Gastrocnemius medialis (tissue), 4 donors: Measurements from ENCODE around the gene CD151.

Source experiments
- POLR2A ChIP-seq, 2 donors: fragments of 450-650 bp; IDR thresholded peaks; one replicate each; pipeline ENCODE4 v1.6.1; 2017; ENCODE audit warnings: antibody characterized with exemption in 2 of 2, mild to moderate bottlenecking in 2 of 2, moderate library complexity in 2 of 2
- TF ChIP-seq, protein P1 (sequence below), 5 experiments: fragments of 450-650 bp in 3 of 5; fragments of 200-600 bp in 2 of 5; sonication (generic) in 2 of 5; IDR thresholded peaks in 4 of 5; conservative IDR thresholded peaks in 1 of 5; 1 replicate in 4 of 5; 2 replicates in 1 of 5; pipeline ENCODE4 v1.5.1; 2016 to 2019; ENCODE audit warnings: antibody characterized with exemption in 5 of 5, mild to moderate bottlenecking in 3 of 5, moderate library complexity in 3 of 5

DNA sequence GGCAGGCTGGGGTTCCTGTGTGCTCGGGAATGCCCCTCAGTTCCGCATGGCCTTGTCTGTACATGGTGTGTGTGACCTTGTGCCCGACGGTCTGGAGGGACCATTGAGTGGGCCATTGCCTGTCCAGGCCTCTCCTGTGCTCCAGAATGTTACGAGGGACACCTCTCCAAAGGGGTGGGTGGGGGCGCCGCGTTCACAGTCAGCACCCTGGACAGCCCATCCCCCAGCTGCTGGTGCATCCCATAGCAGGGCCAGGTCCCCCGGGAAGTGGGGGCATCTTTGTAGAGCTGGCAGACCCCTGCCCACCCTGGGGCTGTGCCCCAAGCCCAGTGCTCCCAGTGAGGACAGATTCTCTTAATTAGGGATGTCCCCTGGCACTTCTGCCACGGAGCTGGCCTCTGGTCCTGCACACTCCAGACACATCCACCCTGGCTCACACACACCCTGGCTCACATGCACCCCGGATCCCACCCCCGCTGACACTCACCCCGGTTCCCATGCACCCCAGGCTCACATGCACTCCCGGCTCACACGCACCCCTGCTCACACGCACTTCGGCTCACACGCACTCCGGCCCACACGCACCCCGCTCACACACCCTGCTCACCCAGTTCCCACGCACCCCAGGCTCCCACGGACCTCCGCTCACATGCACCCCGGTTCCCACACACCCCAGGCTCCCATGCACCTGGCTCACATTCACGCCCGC lies 25.5 kb downstream of the CD151 start:
- TF ChIP-seq, protein P1, sequence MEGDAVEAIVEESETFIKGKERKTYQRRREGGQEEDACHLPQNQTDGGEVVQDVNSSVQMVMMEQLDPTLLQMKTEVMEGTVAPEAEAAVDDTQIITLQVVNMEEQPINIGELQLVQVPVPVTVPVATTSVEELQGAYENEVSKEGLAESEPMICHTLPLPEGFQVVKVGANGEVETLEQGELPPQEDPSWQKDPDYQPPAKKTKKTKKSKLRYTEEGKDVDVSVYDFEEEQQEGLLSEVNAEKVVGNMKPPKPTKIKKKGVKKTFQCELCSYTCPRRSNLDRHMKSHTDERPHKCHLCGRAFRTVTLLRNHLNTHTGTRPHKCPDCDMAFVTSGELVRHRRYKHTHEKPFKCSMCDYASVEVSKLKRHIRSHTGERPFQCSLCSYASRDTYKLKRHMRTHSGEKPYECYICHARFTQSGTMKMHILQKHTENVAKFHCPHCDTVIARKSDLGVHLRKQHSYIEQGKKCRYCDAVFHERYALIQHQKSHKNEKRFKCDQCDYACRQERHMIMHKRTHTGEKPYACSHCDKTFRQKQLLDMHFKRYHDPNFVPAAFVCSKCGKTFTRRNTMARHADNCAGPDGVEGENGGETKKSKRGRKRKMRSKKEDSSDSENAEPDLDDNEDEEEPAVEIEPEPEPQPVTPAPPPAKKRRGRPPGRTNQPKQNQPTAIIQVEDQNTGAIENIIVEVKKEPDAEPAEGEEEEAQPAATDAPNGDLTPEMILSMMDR (IDR thresholded peaks at IDR 0.05 in 4 of 5, conservative IDR thresholded peaks at IDR 0.05 in 1 of 5) = no peak
- TF ChIP-seq POLR2A (IDR thresholded peaks at IDR 0.05) = no peak
